ENCODE measurements around the gene TCEAL9. TPM values are rescaled to one million over a fixed set of nuclear protein-coding genes. Genes with fewer than 3 reads are reported as not detected.
A peak's percentile ranks its signal among the peaks of the same experiment; 100 is the strongest.
"Not testable (repeated sequence)": the region's sequence is repeated elsewhere in the genome, so short reads cannot be mapped to it uniquely, and the experiment has no call there.

The TCEAL9 gene
- total RNA-seq, 2 donors from 2014 or later = 49.8 to 88.2 TPM

GRCh38 chrX:103378990-103379389, 22.7 kb downstream of the TCEAL9 start:
- H3K27me3 ChIP-seq (replicated peaks; ENCODE audit: insufficient read depth) = no peaks in the 10 kb centered on the region
- H3K4me3 ChIP-seq = no peak overlapping the region
- no peaks in the 10 kb centered on the region for H3K4me1 ChIP-seq (replicated peaks)
- no peak for DNase-seq (ENCODE audit: low spot score)
- H3K9me3 ChIP-seq = no peaks in the 10 kb centered on the region
- WGBS = 60% methylated on average over 2 of the region's 2 CpGs
- TF ChIP-seq POLR2AphosphoS5 (IDR thresholded peaks at IDR 0.05) = no peak
- no peak for TF ChIP-seq POLR2A (IDR thresholded peaks at IDR 0.05)
- TF ChIP-seq, protein P1, sequence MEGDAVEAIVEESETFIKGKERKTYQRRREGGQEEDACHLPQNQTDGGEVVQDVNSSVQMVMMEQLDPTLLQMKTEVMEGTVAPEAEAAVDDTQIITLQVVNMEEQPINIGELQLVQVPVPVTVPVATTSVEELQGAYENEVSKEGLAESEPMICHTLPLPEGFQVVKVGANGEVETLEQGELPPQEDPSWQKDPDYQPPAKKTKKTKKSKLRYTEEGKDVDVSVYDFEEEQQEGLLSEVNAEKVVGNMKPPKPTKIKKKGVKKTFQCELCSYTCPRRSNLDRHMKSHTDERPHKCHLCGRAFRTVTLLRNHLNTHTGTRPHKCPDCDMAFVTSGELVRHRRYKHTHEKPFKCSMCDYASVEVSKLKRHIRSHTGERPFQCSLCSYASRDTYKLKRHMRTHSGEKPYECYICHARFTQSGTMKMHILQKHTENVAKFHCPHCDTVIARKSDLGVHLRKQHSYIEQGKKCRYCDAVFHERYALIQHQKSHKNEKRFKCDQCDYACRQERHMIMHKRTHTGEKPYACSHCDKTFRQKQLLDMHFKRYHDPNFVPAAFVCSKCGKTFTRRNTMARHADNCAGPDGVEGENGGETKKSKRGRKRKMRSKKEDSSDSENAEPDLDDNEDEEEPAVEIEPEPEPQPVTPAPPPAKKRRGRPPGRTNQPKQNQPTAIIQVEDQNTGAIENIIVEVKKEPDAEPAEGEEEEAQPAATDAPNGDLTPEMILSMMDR (IDR thresholded peaks at IDR 0.05) = no peak
- H3K36me3 ChIP-seq = no peaks in the 10 kb centered on the region
- no peak overlapping the region for H3K27ac ChIP-seq
- intact Hi-C loops (cut with DNase I) = no loop called here

- intact Hi-C loops (cut with DNase I) = no loop called here
- WGBS = 96% methylated on average over 1 of the region's 1 CpG
Measured at GRCh38 chrX:103382877-103383276, 26.6 kb downstream of the TCEAL9 start.

GRCh38 chrX:103384672-103385071, 28.4 kb downstream of the TCEAL9 start:
- WGBS = 80% methylated on average over 2 of the region's 2 CpGs
- no peaks in the 10 kb centered on the region for H3K27me3 ChIP-seq (replicated peaks; ENCODE audit: insufficient read depth)
- intact Hi-C loops (cut with DNase I) = no loop called here
- DNase-seq (ENCODE audit: low spot score) = no peak
- TF ChIP-seq, protein P1 (IDR thresholded peaks at IDR 0.05) = no peak
- no peak for TF ChIP-seq POLR2AphosphoS5 (IDR thresholded peaks at IDR 0.05)
- TF ChIP-seq POLR2A (IDR thresholded peaks at IDR 0.05) = no peak
- no peaks in the 10 kb centered on the region for H3K4me1 ChIP-seq (replicated peaks)
- no peaks in the 10 kb centered on the region for H3K9me3 ChIP-seq
- H3K27ac ChIP-seq = peak overlapping the region in 1 of 2 donors; percentile 14
- H3K4me3 ChIP-seq = no peak overlapping the region
- no peaks in the 10 kb centered on the region for H3K36me3 ChIP-seq

More at GRCh38 chrX:103382877-103383276, 26.6 kb downstream of the TCEAL9 start:
- no peak for DNase-seq (ENCODE audit: low spot score)
- H3K36me3 ChIP-seq = no peaks in the 10 kb centered on the region
- H3K27me3 ChIP-seq (replicated peaks; ENCODE audit: insufficient read depth) = no peaks in the 10 kb centered on the region
- H3K27ac ChIP-seq = no peak overlapping the region
- H3K4me3 ChIP-seq = no peak overlapping the region
- H3K9me3 ChIP-seq = no peaks in the 10 kb centered on the region
- H3K4me1 ChIP-seq (replicated peaks) = no peaks in the 10 kb centered on the region
- TF ChIP-seq, protein P1 (IDR thresholded peaks at IDR 0.05) = no peak
- TF ChIP-seq POLR2A (IDR thresholded peaks at IDR 0.05) (no peak), POLR2AphosphoS5 (IDR thresholded peaks at IDR 0.05) (no peak)

GRCh38 chrX:103385283-103385830, 29.1 kb downstream of the TCEAL9 start:
- intact Hi-C loops (cut with DNase I); H3K4me1 ChIP-seq (replicated peaks); DNase-seq (ENCODE audit: low spot score); H3K9me3 ChIP-seq; H3K27me3 ChIP-seq (replicated peaks; ENCODE audit: insufficient read depth); H3K36me3 ChIP-seq; H3K4me3 ChIP-seq: not testable (repeated sequence)
- peak overlapping the region in 1 of 2 donors; percentile 14 for H3K27ac ChIP-seq
- 59% methylated on average over 5 of the region's 5 CpGs for WGBS
- peak; percentile 46 for TF ChIP-seq POLR2AphosphoS5 (IDR thresholded peaks at IDR 0.05)

DNA sequence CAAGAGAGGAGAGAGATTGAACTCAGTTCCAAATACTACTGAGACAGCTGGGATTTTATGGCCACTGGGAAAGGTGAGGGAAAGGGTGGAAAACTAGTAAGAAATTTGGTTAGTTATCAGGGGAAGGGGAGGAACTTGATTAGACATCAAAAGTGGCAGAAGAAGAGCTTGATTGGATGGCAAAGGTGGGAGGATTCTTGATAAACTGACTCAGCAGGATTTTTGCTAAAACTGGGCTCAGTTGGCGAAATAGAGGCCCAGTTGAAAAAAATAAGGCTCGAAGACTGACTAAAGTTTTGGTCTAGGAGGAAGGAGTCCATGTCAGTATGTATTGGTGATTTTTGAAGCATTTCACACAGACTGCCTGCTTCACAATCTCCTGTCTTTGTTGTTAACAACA, 30.0 kb downstream of the TCEAL9 start:
- no peak for DNase-seq (ENCODE audit: low spot score)
- Histone ChIP-seq H3K4me1 (replicated peaks) (no peaks in the 10 kb centered on the region), H3K36me3 (no peaks in the 10 kb centered on the region), H3K27me3 (replicated peaks; ENCODE audit: insufficient read depth) (no peaks in the 10 kb centered on the region), H3K9me3 (no peaks in the 10 kb centered on the region), H3K4me3 (no peak overlapping the region), H3K27ac (no peak overlapping the region)
- 94% methylated on average over 2 of the region's 2 CpGs for WGBS
- TF ChIP-seq POLR2A (IDR thresholded peaks at IDR 0.05) (no peak), POLR2AphosphoS5 (IDR thresholded peaks at IDR 0.05) (no peak)
- TF ChIP-seq, protein P1 (IDR thresholded peaks at IDR 0.05) = no peak
- intact Hi-C loops (cut with DNase I) = no loop called here

Data from prostate gland (tissue), 2 donors.